Esophagus muscularis mucosa (tissue), 4 donors: Measurements from ENCODE around the gene GPR78. TPM values are rescaled to one million over a fixed set of nuclear protein-coding genes. Genes with fewer than 3 reads are reported as not detected.
A peak's percentile ranks its signal among the peaks of the same experiment; 100 is the strongest.

Experiments
- DNase-seq: peaks from one replicate; pipeline ENCODE4 v3.0.0-alpha.2; 2017; ENCODE audit errors: extremely low spot score
- H3K27ac ChIP-seq, 4 donors: fragments of 200-600 bp; sonication (generic); replicated peaks in 1 of 4; 1 replicate in 3 of 4; 2 replicates in 1 of 4; pipeline ENCODE4 v1.5.1; 2016 to 2019; ENCODE audit warnings: mild to moderate bottlenecking in 1 of 4
- H3K27me3 ChIP-seq, 4 donors: fragments of 200-600 bp; sonication (generic); one replicate each; pipeline versions ENCODE4 v1.5.1 to v1.6.0; 2016 to 2019
- H3K36me3 ChIP-seq, 4 donors: fragments of 200-600 bp; sonication (generic); one replicate each; pipeline ENCODE4 v1.5.1; 2016 to 2019
- H3K4me1 ChIP-seq, 4 donors: fragments of 200-600 bp; sonication (generic); one replicate each; pipeline ENCODE4 v1.5.1; 2016 to 2019
- H3K4me3 ChIP-seq, 4 donors: fragments of 200-600 bp; sonication (generic); 1 replicate in 2 of 4; 2 replicates in 2 of 4; pipeline ENCODE4 v1.5.1; 2016 to 2019; ENCODE audit warnings: mild to moderate bottlenecking in 4 of 4, moderate library complexity in 1 of 4
- H3K9me3 ChIP-seq, 4 donors: fragments of 200-600 bp; sonication (generic); 1 replicate in 3 of 4; 2 replicates in 1 of 4; pipeline ENCODE4 v1.5.1; 2016 to 2019
- CTCF ChIP-seq, 3 experiments: fragments of 200-600 bp in 2 of 3; fragments of 450-650 bp in 1 of 3; sonication (generic) in 2 of 3; IDR thresholded peaks; one replicate each; pipeline ENCODE4 v1.5.1; 2017 to 2019; ENCODE audit warnings: antibody characterized with exemption in 3 of 3, mild to moderate bottlenecking in 2 of 3, moderate library complexity in 1 of 3
- EP300 ChIP-seq: sonication (generic); formaldehyde crosslinking; IDR thresholded peaks from one replicate; pipeline ENCODE4 v1.6.1; 2017; ENCODE audit warnings: antibody characterized with exemption
- POLR2A ChIP-seq: fragments of 450-650 bp; IDR thresholded peaks from one replicate; pipeline ENCODE4 v1.6.1; 2017; ENCODE audit warnings: antibody characterized with exemption, moderate library complexity, mild to moderate bottlenecking, low read depth
- POLR2AphosphoS5 ChIP-seq, 2 donors: sonication (generic); formaldehyde crosslinking; IDR thresholded peaks; one replicate each; pipeline ENCODE4 v1.6.1; 2017; ENCODE audit warnings: antibody characterized with exemption in 2 of 2
- WGBS: methylation state at CpG from one replicate; pipeline ENCODE4 v1.1.5; 2018; 5-methylcytosine and 5-hydroxymethylcytosine counted together
- intact Hi-C: fragments of 100-400 bp; cut with DNase I; formaldehyde crosslinking; loops from one replicate; pipeline ENCODE4 v1.15.1; 2023
- total RNA-seq, 4 donors: library from RNA; depleted of rRNA; stranded (reverse); fragments of >200 nt; gene quantifications; one replicate each; pipeline versions ENCODE4 v1.1.0 to v1.2.1, GENCODE V29; 2016

GPR78 gene
- total RNA-seq, 4 donors from 2014 or later = not detected

DNA sequence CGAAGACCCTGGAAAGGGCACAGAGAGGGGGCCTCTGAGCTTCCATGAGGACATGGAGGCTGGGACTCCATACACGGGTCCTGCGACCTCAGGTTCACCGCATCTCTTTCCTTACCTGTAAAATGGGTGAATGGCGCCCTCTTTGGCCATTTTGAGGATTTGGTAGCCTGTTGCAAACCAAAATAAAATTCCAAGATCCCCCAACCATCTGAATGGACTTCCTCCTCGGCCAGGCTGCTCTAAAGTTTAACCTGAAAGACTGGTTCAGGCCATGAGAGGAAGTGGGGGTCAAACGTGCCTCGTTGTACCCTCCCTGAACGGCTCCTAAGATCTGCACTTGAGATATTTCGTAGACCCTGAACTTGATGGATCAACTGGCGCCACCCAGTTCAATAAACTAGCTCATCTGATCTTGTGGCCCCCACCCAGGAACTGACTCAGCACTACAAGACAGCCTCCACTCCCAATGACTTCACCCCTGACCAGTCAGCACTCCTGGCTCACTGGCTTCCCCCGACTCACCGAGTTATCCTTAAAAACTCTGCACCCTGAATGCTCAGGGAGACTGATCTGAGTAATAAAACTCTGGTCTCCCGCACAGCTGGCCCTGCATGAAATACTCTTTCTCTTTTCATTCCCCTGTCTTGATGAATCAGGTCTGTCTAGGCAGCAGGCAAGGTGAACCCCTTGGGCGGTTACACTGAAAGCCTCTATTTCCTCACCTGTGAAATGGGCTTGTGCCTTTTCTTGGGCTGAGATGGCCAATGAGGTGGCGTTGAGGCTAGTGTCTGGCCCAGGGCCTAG lies 32.9 kb upstream of the GPR78 start:
- no peak for DNase-seq
- Histone ChIP-seq H3K27ac (no peak overlapping the region), H3K4me3 (no peak overlapping the region), H3K27me3 (peaks cover 0 to 23% (median 0%) of the 10 kb centered on the region in 4 donors), H3K4me1 (no peaks in the 10 kb centered on the region), H3K9me3 (peaks cover 0 to 5% (median 0%) of the 10 kb centered on the region in 4 donors), H3K36me3 (no peaks in the 10 kb centered on the region)
- intact Hi-C loops = no loop called here
- 58% methylated on average over 14 of the region's 16 CpGs for WGBS
- TF ChIP-seq EP300 (no peak), CTCF (IDR thresholded peaks at IDR 0.05) (peak in 2 of 3 experiments; percentile 13 to 36)

- intact Hi-C loops = no loop called here
- peaks cover 0 to 5% (median 0%) of the 10 kb centered on the region in 4 donors for H3K9me3 ChIP-seq
- no peak for TF ChIP-seq POLR2AphosphoS5 (IDR thresholded peaks at IDR 0.05)
- TF ChIP-seq POLR2A = no peak
- no peak for TF ChIP-seq CTCF (IDR thresholded peaks at IDR 0.05)
- TF ChIP-seq EP300 = no peak
- H3K4me3 ChIP-seq = no peak overlapping the region
- H3K4me1 ChIP-seq = no peaks in the 10 kb centered on the region
- no peak for DNase-seq
- peaks cover 0 to 23% (median 0%) of the 10 kb centered on the region in 4 donors for H3K27me3 ChIP-seq
- no peaks in the 10 kb centered on the region for H3K36me3 ChIP-seq
- no peak overlapping the region for H3K27ac ChIP-seq
- 81% methylated on average over 8 of the region's 16 CpGs for WGBS
Observed at GRCh38 chr4:8547912-8548730, 32.1 kb upstream of the GPR78 start.

DNA sequence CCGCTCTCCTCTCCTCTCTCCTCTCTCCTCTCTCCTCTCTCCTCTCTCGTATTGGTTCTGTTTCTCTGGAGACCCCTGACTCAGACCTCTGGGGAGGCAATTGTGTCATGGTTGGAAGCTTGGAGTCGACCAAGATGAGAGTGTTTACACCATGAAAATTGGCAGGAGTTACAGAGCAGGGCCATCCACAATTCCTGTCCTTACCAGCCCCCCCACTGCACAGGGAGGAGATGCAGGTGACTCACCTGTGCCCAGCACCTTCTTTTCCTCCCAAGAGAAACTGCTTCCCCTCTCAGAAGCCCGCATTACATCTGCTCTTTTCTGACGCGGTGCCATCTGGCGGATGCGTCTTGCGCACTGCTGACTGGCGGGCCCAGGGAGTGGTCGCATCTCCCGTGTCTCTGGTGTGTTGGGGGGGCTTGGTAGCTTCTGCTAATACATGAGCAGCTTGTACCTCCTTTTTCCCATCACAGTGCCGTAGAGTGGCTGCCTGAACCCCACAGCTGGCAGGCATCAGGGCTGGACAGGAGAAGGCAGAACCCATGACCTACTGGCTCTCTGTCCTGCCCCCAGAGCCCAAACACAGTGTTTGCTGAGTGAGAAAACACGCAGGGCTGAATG lies 31.4 kb upstream of the GPR78 start:
- DNase-seq = no peak
- intact Hi-C loops = no loop called here
- no peaks in the 10 kb centered on the region for H3K36me3 ChIP-seq
- no peak overlapping the region for H3K27ac ChIP-seq
- H3K27me3 ChIP-seq = peaks cover 0 to 23% (median 0%) of the 10 kb centered on the region in 4 donors
- H3K4me3 ChIP-seq = no peak overlapping the region
- no peak for TF ChIP-seq POLR2AphosphoS5 (IDR thresholded peaks at IDR 0.05)
- TF ChIP-seq EP300 = no peak
- TF ChIP-seq CTCF (IDR thresholded peaks at IDR 0.05) = no peak
- 74% methylated on average over 12 of the region's 14 CpGs for WGBS
- peaks cover 0 to 5% (median 0%) of the 10 kb centered on the region in 4 donors for H3K9me3 ChIP-seq
- no peaks in the 10 kb centered on the region for H3K4me1 ChIP-seq

GRCh38 chr4:8549352-8549931 lies 30.8 kb upstream of the GPR78 start:
- no peak for DNase-seq
- intact Hi-C loops = no loop called here

More at GRCh38 chr4:8549352-8549931, 30.8 kb upstream of the GPR78 start:
- Histone ChIP-seq H3K27me3 (peaks cover 0 to 28% (median 0%) of the 10 kb centered on the region in 4 donors), H3K27ac (no peak overlapping the region), H3K36me3 (no peaks in the 10 kb centered on the region), H3K4me3 (no peak overlapping the region), H3K9me3 (peaks cover 0 to 5% (median 0%) of the 10 kb centered on the region in 4 donors), H3K4me1 (no peaks in the 10 kb centered on the region)
- WGBS = 70% methylated on average over 5 of the region's 11 CpGs
- TF ChIP-seq EP300 = no peak
- no peak for TF ChIP-seq POLR2A
- no peak for TF ChIP-seq CTCF (IDR thresholded peaks at IDR 0.05)
- no peak for TF ChIP-seq POLR2AphosphoS5 (IDR thresholded peaks at IDR 0.05)
